ENCODE measurements around the gene PDXDC1.
A peak's percentile ranks its signal among the peaks of the same experiment; 100 is the strongest.
"Not testable (repeated sequence)": the region's sequence is repeated elsewhere in the genome, so short reads cannot be mapped to it uniquely, and the experiment has no call there.

Gene PDXDC1

GRCh38 chr16:14973785-14974322 is 972 bp upstream of the PDXDC1 start:
- not testable (repeated sequence) for DNase-seq

GRCh38 chr16:14974331-14974655 is 533 bp upstream of the PDXDC1 start:
- not testable (repeated sequence) for DNase-seq

GRCh38 chr16:14975418-14976194 is 780 bp downstream of the PDXDC1 start:
- peak; percentile 49 for DNase-seq

GRCh38 chr16:14976971-14977736 is 2.3 kb downstream of the PDXDC1 start:
- DNase-seq: not testable (repeated sequence)

GRCh38 chr16:14978281-14978680 is 3.5 kb downstream of the PDXDC1 start:
- DNase-seq: not testable (repeated sequence)

GRCh38 chr16:14978908-14979307 is 4.1 kb downstream of the PDXDC1 start:
- DNase-seq: not testable (repeated sequence)

- not testable (repeated sequence) for DNase-seq
Measured at GRCh38 chr16:14981234-14981633, 6.4 kb downstream of the PDXDC1 start.

- DNase-seq: not testable (repeated sequence)
Measured at GRCh38 chr16:14982521-14982920, 7.7 kb downstream of the PDXDC1 start.

GRCh38 chr16:14988092-14988491 is 13.3 kb downstream of the PDXDC1 start:
- DNase-seq: not testable (repeated sequence)

- DNase-seq: not testable (repeated sequence)
Measured at GRCh38 chr16:14988661-14989191, 13.9 kb downstream of the PDXDC1 start.

GRCh38 chr16:14989291-14990281 is 14.8 kb downstream of the PDXDC1 start:
- not testable (repeated sequence) for DNase-seq

GRCh38 chr16:14993277-14994151 is 18.7 kb downstream of the PDXDC1 start:
- DNase-seq: not testable (repeated sequence)

GRCh38 chr16:14996702-14997101 is 21.9 kb downstream of the PDXDC1 start:
- not testable (repeated sequence) for DNase-seq

GRCh38 chr16:14998300-14998699 is 23.5 kb downstream of the PDXDC1 start:
- DNase-seq: not testable (repeated sequence)

GRCh38 chr16:14999845-15000244 is 25.0 kb downstream of the PDXDC1 start:
- not testable (repeated sequence) for DNase-seq

GRCh38 chr16:15002448-15002847 is 27.6 kb downstream of the PDXDC1 start:
- not testable (repeated sequence) for DNase-seq

- DNase-seq: not testable (repeated sequence)
Measured at GRCh38 chr16:15005357-15006132, 30.7 kb downstream of the PDXDC1 start.

GRCh38 chr16:15008647-15009046 is 33.8 kb downstream of the PDXDC1 start:
- not testable (repeated sequence) for DNase-seq

GRCh38 chr16:15012941-15013340 is 38.1 kb downstream of the PDXDC1 start:
- not testable (repeated sequence) for DNase-seq

GRCh38 chr16:15015671-15016070 is 40.8 kb downstream of the PDXDC1 start:
- DNase-seq: not testable (repeated sequence)
